ENCODE measurements around the gene TMPRSS4.

DNA sequence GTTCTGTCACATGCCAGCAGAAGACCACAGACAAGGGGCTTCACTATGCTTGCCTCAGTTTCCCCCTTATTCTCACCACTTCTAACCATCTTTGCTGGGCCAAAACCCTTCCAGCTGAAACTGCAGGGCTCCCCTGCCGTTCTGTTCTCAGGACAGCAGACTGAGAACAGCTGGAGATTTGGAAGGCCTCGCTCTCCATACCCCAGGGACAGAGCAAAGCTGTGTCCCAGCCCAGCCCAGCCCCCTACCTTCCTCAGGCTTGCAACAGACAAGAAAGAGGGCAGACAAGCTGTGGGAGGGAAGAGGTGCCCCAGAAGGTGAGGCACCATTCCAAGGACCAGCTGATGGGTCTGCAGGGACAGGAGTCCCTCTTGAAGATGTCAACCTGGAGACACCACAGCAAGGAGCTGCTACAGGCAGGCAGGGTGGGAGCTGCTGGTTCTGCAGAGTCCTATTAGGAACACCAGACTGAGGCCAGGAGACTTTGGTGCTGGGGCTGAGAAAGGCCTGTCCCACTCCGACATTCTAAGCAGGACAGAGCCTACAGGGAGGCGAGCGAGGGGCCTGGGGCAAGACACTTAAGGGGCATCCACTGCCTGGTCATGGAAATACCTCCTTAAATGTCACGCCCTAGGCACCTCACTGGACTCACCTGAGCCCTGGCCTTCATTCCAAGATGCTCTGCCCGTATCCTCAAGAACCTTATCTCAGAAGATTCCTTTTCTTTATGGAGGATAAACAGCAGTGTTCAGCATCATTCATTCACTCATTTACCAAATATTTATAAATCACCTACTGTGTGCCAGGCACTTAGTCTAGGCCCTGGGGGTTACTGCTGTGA, 92.6 kb downstream of the TMPRSS4 start:
- TF ChIP-seq MAFK (IDR thresholded peaks at IDR 0.05; ENCODE audit: low read depth, low read length) (no peak), CEBPB (IDR thresholded peaks at IDR 0.05; ENCODE audit: low read depth, low read length) (no peak), MXI1 (IDR thresholded peaks at IDR 0.05; ENCODE audit: borderline replicate concordance, low read depth, low read length) (no peak), POLR2A (IDR thresholded peaks at IDR 0.05; ENCODE audit: low read depth, low read length) (no peak), MAZ (IDR thresholded peaks at IDR 0.05; ENCODE audit: borderline replicate concordance, low read depth, low read length) (no peak), BHLHE40 (IDR thresholded peaks at IDR 0.05; ENCODE audit: low read depth, low read length) (no peak), RAD21 (IDR thresholded peaks at IDR 0.05; ENCODE audit: low read length) (no peak), RFX5 (IDR thresholded peaks at IDR 0.05; ENCODE audit: low read depth, low read length) (no peak), RCOR1 (IDR thresholded peaks at IDR 0.05; ENCODE audit: insufficient replicate concordance, low read length) (no peak), NFE2L2 (IDR thresholded peaks at IDR 0.05; ENCODE audit: low read depth, low read length) (no peak), CHD1 (IDR thresholded peaks at IDR 0.05; ENCODE audit: low read depth, low read length) (no peak)
- TF ChIP-seq, protein P1, sequence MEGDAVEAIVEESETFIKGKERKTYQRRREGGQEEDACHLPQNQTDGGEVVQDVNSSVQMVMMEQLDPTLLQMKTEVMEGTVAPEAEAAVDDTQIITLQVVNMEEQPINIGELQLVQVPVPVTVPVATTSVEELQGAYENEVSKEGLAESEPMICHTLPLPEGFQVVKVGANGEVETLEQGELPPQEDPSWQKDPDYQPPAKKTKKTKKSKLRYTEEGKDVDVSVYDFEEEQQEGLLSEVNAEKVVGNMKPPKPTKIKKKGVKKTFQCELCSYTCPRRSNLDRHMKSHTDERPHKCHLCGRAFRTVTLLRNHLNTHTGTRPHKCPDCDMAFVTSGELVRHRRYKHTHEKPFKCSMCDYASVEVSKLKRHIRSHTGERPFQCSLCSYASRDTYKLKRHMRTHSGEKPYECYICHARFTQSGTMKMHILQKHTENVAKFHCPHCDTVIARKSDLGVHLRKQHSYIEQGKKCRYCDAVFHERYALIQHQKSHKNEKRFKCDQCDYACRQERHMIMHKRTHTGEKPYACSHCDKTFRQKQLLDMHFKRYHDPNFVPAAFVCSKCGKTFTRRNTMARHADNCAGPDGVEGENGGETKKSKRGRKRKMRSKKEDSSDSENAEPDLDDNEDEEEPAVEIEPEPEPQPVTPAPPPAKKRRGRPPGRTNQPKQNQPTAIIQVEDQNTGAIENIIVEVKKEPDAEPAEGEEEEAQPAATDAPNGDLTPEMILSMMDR (conservative IDR thresholded peaks at IDR 0.05; ENCODE audit: low read depth, low read length), result no peak
- TF ChIP-seq, protein P2, sequence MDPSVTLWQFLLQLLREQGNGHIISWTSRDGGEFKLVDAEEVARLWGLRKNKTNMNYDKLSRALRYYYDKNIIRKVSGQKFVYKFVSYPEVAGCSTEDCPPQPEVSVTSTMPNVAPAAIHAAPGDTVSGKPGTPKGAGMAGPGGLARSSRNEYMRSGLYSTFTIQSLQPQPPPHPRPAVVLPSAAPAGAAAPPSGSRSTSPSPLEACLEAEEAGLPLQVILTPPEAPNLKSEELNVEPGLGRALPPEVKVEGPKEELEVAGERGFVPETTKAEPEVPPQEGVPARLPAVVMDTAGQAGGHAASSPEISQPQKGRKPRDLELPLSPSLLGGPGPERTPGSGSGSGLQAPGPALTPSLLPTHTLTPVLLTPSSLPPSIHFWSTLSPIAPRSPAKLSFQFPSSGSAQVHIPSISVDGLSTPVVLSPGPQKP (IDR thresholded peaks at IDR 0.05; ENCODE audit: borderline replicate concordance, low read depth, low read length), result no peak
- TF ChIP-seq, protein P3, sequence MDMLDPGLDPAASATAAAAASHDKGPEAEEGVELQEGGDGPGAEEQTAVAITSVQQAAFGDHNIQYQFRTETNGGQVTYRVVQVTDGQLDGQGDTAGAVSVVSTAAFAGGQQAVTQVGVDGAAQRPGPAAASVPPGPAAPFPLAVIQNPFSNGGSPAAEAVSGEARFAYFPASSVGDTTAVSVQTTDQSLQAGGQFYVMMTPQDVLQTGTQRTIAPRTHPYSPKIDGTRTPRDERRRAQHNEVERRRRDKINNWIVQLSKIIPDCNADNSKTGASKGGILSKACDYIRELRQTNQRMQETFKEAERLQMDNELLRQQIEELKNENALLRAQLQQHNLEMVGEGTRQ (IDR thresholded peaks at IDR 0.05; ENCODE audit: low read depth, low read length), result no peak

Data from IMR-90 (cell line).